Uterus (tissue), 4 donors: ENCODE results near the gene TOMM5. TPM values are rescaled to one million over a fixed set of nuclear protein-coding genes. Genes with fewer than 3 reads are reported as not detected.

Source experiments
- DNase-seq, 2 donors: peaks; one replicate each; pipeline ENCODE4 v3.0.0-alpha.2; 2019 to 2020
- H3K27ac ChIP-seq, 2 donors: fragments of 200-600 bp; sonication (generic); 1 replicate in 1 of 2; 2 replicates in 1 of 2; pipeline ENCODE4 v1.5.1; 2016 to 2018
- H3K27me3 ChIP-seq, 2 donors: fragments of 200-600 bp; sonication (generic); one replicate each; pipeline ENCODE4 v1.5.1; 2018 to 2019; ENCODE audit warnings: control low read depth in 1 of 2
- H3K36me3 ChIP-seq, 2 donors: fragments of 200-600 bp; sonication (generic); one replicate each; pipeline ENCODE4 v1.5.1; 2019; ENCODE audit warnings: control low read depth in 1 of 2
- H3K4me1 ChIP-seq, 2 donors: fragments of 200-600 bp; sonication (generic); one replicate each; pipeline ENCODE4 v1.5.1; 2018 to 2019; ENCODE audit warnings: control low read depth in 1 of 2
- H3K4me3 ChIP-seq, 2 donors: fragments of 200-600 bp; sonication (generic); 1 replicate in 1 of 2; 2 replicates in 1 of 2; pipeline ENCODE4 v1.5.1; 2018 to 2019; ENCODE audit warnings: mild to moderate bottlenecking in 1 of 2
- H3K9me3 ChIP-seq, 2 donors: fragments of 200-600 bp; sonication (generic); one replicate each; pipeline ENCODE4 v1.5.1; 2019; ENCODE audit warnings: control low read depth in 1 of 2
- CTCF ChIP-seq, 4 experiments: fragments of 200-600 bp in 2 of 4; fragments of 450-650 bp in 2 of 4; sonication (generic) in 2 of 4; IDR thresholded peaks; one replicate each; pipeline ENCODE4 v1.5.1; 2016 to 2019; ENCODE audit warnings: antibody characterized with exemption in 4 of 4, mild to moderate bottlenecking in 2 of 4, moderate library complexity in 1 of 4
- POLR2A ChIP-seq, 2 donors: fragments of 450-650 bp; IDR thresholded peaks; one replicate each; pipeline ENCODE4 v1.6.1; 2016; ENCODE audit warnings: antibody characterized with exemption in 2 of 2, mild to moderate bottlenecking in 1 of 2, moderate library complexity in 1 of 2
- intact Hi-C: fragments of 100-400 bp; cut with DNase I; formaldehyde crosslinking; loops from one replicate; pipeline ENCODE4 v1.15.1; 2023; ENCODE audit warnings: low total_unique reads
- total RNA-seq, 4 donors: library from RNA; depleted of rRNA in 3 of 4; stranded (reverse); fragments of >200 nt in 3 of 4; gene quantifications; one replicate each; pipeline versions ENCODE4 v1.1.0 to v1.2.4, GENCODE V29; 2014 to 2023
- donor health status: DM: yes; HTN: yes; CAD: no.

TOMM5 gene
- total RNA-seq, 4 donors from 2014 or later: 58.1 to 136 (median 94.7) TPM

GRCh38 chr9:37539634-37540033 is 52.8 kb downstream of the TOMM5 start:
- no peaks in the 10 kb centered on the region for H3K4me1 ChIP-seq
- intact Hi-C loops: no loop called here
- H3K9me3 ChIP-seq: no peaks in the 10 kb centered on the region
- no peaks in the 10 kb centered on the region for H3K36me3 ChIP-seq
- H3K4me3 ChIP-seq: no peak overlapping the region
- TF ChIP-seq POLR2A (IDR thresholded peaks at IDR 0.05) (no peak), CTCF (IDR thresholded peaks at IDR 0.05) (no peak)
- no peak overlapping the region for H3K27ac ChIP-seq
- no peaks in the 10 kb centered on the region for H3K27me3 ChIP-seq
- DNase-seq: no peak

Other genes with a start within 250 kb of the TOMM5 start
- 100 to 1,000 TPM in 2 of 4 donors, 10 to 100 TPM in 2; 81.7 to 135 (median 112) TPM for gene GRHPR, start 169.9 kb downstream of the TOMM5 start, total RNA-seq
- 10 to 100 TPM in 3 of 4 donors, 1 to 10 TPM in 1; 6.5 to 22.0 (median 13.3) TPM for gene ZBTB5, start 127.1 kb downstream of the TOMM5 start, total RNA-seq
- 10 to 100 TPM; 13.2 to 42.7 (median 35.8) TPM for gene POLR1E, start 106.6 kb downstream of the TOMM5 start, total RNA-seq
- 10 to 100 TPM in 1 of 4 donors, 1 to 10 TPM in 2, not detected in 1; 2.8 to 12.9 (median 9.4) TPM for gene FBXO10, start 16.2 kb downstream of the TOMM5 start, total RNA-seq
- gene FRMPD1, start 58.4 kb upstream of the TOMM5 start, total RNA-seq: under 1 TPM in 1 of 4 donors, not detected in 3; 0.21 TPM
- 10 to 100 TPM in 1 of 4 donors, 1 to 10 TPM in 2, under 1 TPM in 1; 0.88 to 14.6 (median 5.2) TPM for gene TRMT10B, start 161.2 kb upstream of the TOMM5 start, total RNA-seq
- gene EXOSC3, start 192.5 kb upstream of the TOMM5 start, total RNA-seq: 10 to 100 TPM; 12.4 to 66.6 (median 33.5) TPM
- 10 to 100 TPM; 10.8 to 34.8 (median 29.6) TPM for gene DCAF10, start 208.2 kb upstream of the TOMM5 start, total RNA-seq